ENCODE results near the gene FOXP4. TPM values are rescaled to one million over a fixed set of nuclear protein-coding genes. Genes with fewer than 3 reads are reported as not detected.

Gene FOXP4
- total RNA-seq, 1 donor from 2014 or later = 2.7 TPM

DNA sequence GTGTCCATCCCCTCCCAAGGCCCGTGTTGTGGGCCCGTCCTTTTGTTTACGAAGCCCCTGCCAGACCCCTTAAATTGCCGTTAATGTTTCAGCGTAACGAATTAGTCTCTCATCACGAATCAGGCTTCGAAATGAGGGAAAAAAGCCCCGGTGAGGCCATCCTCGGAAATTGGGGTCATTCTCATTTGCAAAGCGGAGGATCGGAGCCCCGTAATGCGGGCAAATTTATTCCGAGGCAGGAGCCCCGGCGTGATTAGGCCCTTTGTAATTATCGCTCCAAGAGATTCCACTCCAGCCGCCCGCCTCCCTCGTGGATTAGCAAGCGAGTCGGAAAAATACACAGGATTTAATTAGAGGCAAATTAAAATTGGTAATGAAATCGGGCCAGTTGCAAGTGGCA, 47.2 kb downstream of the FOXP4 start:
- Mint-ChIP-seq H3K9me3 (no peaks in the 10 kb centered on the region), H3K4me1 (peaks cover 31% of the 10 kb centered on the region), H3K36me3 (peaks cover 29% of the 10 kb centered on the region), H3K4me3 (no peak overlapping the region), H3K27ac (no peak overlapping the region), H3K27me3 (ENCODE audit: insufficient read depth, low read depth) (peaks cover 7% of the 10 kb centered on the region)
- Histone ChIP-seq H3K27ac (no peak overlapping the region), H3K4me3 (no peak overlapping the region), H3K79me2 (ENCODE audit: low read depth) (no peaks in the 10 kb centered on the region), H3K9me3 (ENCODE audit: low read depth) (no peaks in the 10 kb centered on the region), H3K36me3 (no peaks in the 10 kb centered on the region), H3K9ac (no peak overlapping the region), H3K4me2 (no peak overlapping the region), H3F3A (ENCODE audit: low read depth) (peaks cover 6% of the 10 kb centered on the region), H3K4me1 (peaks cover 4% of the 10 kb centered on the region), H4K20me1 (ENCODE audit: low read depth) (peaks cover 22% of the 10 kb centered on the region), H3K27me3 (no peaks in the 10 kb centered on the region), H2AFZ (replicated peaks) (no peak overlapping the region)
- TF ChIP-seq EZH2 (IDR thresholded peaks at IDR 0.05) (no peak), EZH2phosphoT487 (IDR thresholded peaks at IDR 0.05) (no peak)
- TF ChIP-seq, protein P1, sequence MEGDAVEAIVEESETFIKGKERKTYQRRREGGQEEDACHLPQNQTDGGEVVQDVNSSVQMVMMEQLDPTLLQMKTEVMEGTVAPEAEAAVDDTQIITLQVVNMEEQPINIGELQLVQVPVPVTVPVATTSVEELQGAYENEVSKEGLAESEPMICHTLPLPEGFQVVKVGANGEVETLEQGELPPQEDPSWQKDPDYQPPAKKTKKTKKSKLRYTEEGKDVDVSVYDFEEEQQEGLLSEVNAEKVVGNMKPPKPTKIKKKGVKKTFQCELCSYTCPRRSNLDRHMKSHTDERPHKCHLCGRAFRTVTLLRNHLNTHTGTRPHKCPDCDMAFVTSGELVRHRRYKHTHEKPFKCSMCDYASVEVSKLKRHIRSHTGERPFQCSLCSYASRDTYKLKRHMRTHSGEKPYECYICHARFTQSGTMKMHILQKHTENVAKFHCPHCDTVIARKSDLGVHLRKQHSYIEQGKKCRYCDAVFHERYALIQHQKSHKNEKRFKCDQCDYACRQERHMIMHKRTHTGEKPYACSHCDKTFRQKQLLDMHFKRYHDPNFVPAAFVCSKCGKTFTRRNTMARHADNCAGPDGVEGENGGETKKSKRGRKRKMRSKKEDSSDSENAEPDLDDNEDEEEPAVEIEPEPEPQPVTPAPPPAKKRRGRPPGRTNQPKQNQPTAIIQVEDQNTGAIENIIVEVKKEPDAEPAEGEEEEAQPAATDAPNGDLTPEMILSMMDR (IDR thresholded peaks at IDR 0.05) = no peak
- no peak for DNase-seq (ENCODE audit: low spot score)

GRCh38 chr6:41593839-41594238, 47.7 kb downstream of the FOXP4 start:
- Histone ChIP-seq H2AFZ (replicated peaks) (no peak overlapping the region), H4K20me1 (ENCODE audit: low read depth) (peaks cover 19% of the 10 kb centered on the region), H3K9me3 (ENCODE audit: low read depth) (no peaks in the 10 kb centered on the region), H3K36me3 (no peaks in the 10 kb centered on the region), H3K4me1 (peaks cover 3% of the 10 kb centered on the region), H3K9ac (no peak overlapping the region), H3K27ac (no peak overlapping the region), H3K79me2 (ENCODE audit: low read depth) (no peaks in the 10 kb centered on the region), H3K4me2 (no peak overlapping the region), H3K4me3 (no peak overlapping the region), H3F3A (ENCODE audit: low read depth) (peaks cover 6% of the 10 kb centered on the region), H3K27me3 (no peaks in the 10 kb centered on the region)
- H3K27ac Mint-ChIP-seq = no peak overlapping the region
- H3K4me1 Mint-ChIP-seq = peaks cover 27% of the 10 kb centered on the region
- H3K4me3 Mint-ChIP-seq = no peak overlapping the region
- TF ChIP-seq EZH2 (IDR thresholded peaks at IDR 0.05) (no peak), EZH2phosphoT487 (IDR thresholded peaks at IDR 0.05) (no peak)
- TF ChIP-seq, protein P1 (IDR thresholded peaks at IDR 0.05) = no peak
- H3K36me3 Mint-ChIP-seq = peaks cover 26% of the 10 kb centered on the region
- H3K27me3 Mint-ChIP-seq (ENCODE audit: insufficient read depth, low read depth) = peaks cover 6% of the 10 kb centered on the region
- DNase-seq (ENCODE audit: low spot score) = no peak
- no peaks in the 10 kb centered on the region for H3K9me3 Mint-ChIP-seq

DNA sequence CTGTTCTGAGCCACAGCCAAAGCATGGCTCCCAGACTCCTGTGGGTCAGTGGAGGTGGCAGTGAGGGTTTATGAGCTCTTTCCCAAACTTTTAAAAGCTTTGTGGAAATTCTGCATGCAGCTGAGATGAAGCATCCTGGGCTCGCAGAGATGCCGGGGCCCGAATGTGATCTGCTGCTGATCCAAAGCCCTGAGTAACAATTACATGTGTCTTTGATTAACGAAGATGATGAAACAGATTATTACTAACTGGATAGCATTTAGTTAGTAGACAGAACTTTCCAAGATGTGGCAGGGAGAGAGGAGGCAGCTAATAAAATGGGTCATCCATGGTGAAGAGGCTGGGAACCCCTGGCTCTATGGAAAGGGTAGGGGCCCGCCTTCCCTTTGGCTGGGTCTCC, 48.1 kb downstream of the FOXP4 start:
- no peak overlapping the region for H3K9ac ChIP-seq
- H3K27me3 Mint-ChIP-seq (ENCODE audit: insufficient read depth, low read depth) = peaks cover 6% of the 10 kb centered on the region
- H3K36me3 Mint-ChIP-seq = peaks cover 26% of the 10 kb centered on the region
- H3K4me3 Mint-ChIP-seq = no peak overlapping the region
- H3K36me3 ChIP-seq = no peaks in the 10 kb centered on the region
- DNase-seq (ENCODE audit: low spot score) = no peak
- TF ChIP-seq, protein P1 (IDR thresholded peaks at IDR 0.05) = no peak
- TF ChIP-seq EZH2phosphoT487 (IDR thresholded peaks at IDR 0.05) (no peak), EZH2 (IDR thresholded peaks at IDR 0.05) (no peak)
- H2AFZ ChIP-seq (replicated peaks) = no peak overlapping the region
- H3F3A ChIP-seq (ENCODE audit: low read depth) = peaks cover 6% of the 10 kb centered on the region
- H3K4me3 ChIP-seq = no peak overlapping the region
- H3K27me3 ChIP-seq = no peaks in the 10 kb centered on the region
- H3K4me1 ChIP-seq = peaks cover 3% of the 10 kb centered on the region
- no peaks in the 10 kb centered on the region for H3K9me3 Mint-ChIP-seq
- H4K20me1 ChIP-seq (ENCODE audit: low read depth) = peaks cover 19% of the 10 kb centered on the region
- no peak overlapping the region for H3K4me2 ChIP-seq
- H3K79me2 ChIP-seq (ENCODE audit: low read depth) = no peaks in the 10 kb centered on the region
- H3K27ac ChIP-seq = no peak overlapping the region
- H3K4me1 Mint-ChIP-seq = peaks cover 27% of the 10 kb centered on the region
- no peaks in the 10 kb centered on the region for H3K9me3 ChIP-seq (ENCODE audit: low read depth)
- no peak overlapping the region for H3K27ac Mint-ChIP-seq

All from neural progenitor cell (in vitro differentiated cells).